RWPE1 (cell line): ENCODE data around the gene C2orf76.
"Not testable (repeated sequence)": the region's sequence is repeated elsewhere in the genome, so short reads cannot be mapped to it uniquely, and the experiment has no call there.

Experiments
- CTCF ChIA-PET: fragments of 350-600 bp; sonication (Branson Sonifier 250); formaldehyde crosslinking; extraction: SDS; loops from one replicate; lab custom pipeline; 2021; lab: Yijun Ruan, JAX
- POLR2A ChIA-PET: fragments of 400-600 bp; formaldehyde crosslinking; extraction: SDS; loops from one replicate; lab custom pipeline; 2020; ENCODE audit warnings: antibody characterized with exemption; ENCODE audit not compliant: low non-redundant PET; lab: Yijun Ruan, JAX
- DNase-seq: peaks from one replicate; pipeline ENCODE4 v3.0.0; 2012; ENCODE audit warnings: low spot score
- H3K27ac ChIP-seq: fragments of 450-650 bp; 2 replicates; pipeline ENCODE4 v1.5.1; 2017
- CTCF ChIP-seq: fragments of 450-650 bp; conservative IDR thresholded peaks from 2 replicates; pipeline ENCODE4 v1.5.1; 2017; ENCODE audit warnings: low read depth, mild to moderate bottlenecking

Gene C2orf76

DNA sequence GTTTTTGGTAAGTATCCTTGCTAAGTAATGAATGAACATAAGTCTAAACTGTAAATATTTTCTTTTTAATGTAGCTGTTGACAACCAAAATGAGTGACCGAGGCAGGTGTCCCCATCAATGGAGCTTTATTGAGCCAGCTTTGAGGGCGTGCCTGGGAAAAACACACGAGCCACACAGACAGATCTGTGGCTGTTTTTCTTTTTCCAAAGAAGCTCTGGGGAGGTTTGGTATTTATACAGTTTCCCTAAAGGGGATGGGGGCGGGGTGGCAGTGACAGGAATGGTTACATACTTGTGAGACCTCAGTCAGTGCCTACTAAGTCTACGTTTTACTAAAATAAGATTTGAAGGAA lies 11.3 kb upstream of the C2orf76 start:
- no peak overlapping the region for H3K27ac ChIP-seq
- TF ChIP-seq CTCF = no peak
- no peak for DNase-seq
- CTCF ChIA-PET = interaction anchor here (0.6 kb wide), 1 partner anchor 366 kb away, joined by 3 read pairs; no protein-coding TSS in a partner anchor
- POLR2A ChIA-PET = no interaction called here

DNA sequence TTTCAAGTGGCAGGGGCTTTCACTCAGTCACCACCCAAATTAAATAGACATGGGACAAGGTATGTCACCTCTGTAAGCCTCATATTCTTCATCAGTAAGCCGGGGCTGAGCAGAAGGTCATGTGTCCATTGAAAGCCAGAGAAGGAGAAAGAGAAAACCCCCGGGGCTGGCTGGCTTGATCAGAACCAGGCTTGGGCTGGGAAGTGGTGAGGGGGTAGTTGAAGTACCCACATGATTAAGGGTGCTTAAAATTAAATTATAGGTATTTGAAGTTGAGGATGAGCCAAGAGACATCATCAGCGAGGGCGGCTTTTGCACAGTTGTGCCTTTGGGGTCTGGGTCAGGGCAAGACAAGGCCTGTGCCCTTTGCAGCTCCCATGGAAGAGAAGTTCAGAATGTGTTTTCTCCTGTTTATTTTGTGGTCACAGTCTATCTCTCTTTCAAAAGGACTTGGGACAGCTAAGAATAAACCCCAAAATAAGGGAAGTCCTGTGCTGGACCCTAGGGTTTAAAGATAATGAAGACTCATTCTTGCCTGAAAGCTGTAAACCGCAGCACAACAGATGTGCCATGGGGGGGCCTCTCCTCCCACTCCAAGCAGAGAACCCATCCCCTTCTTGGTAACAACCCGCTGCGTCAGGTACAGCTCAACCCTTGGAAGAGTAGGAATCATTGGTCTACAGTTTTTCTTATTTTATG lies 10.8 kb upstream of the C2orf76 start:
- no peak for TF ChIP-seq CTCF
- POLR2A ChIA-PET = no interaction called here
- no peak for DNase-seq
- CTCF ChIA-PET = no interaction called here
- H3K27ac ChIP-seq = no peak overlapping the region

DNA sequence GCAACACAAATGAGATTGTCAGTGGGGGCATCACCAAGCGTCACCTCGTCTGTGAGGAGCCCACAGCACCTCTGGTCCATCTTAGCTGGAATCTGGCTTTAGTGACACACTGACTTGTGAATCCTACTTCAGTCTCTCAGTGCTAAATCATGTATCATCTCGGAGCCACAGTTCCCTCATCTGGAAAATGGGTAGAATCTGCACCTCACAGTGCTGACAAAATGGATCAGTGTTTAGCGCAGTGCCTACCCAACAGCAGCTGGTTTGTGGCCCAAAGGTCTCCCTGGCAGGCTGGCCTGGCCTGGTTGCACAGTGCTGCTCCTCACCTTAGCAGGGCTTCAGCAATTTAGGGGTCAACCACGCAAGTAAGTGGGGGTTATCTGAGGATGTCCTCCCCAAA lies 10.2 kb upstream of the C2orf76 start:
- H3K27ac ChIP-seq = no peak overlapping the region
- no peak for DNase-seq
- POLR2A ChIA-PET = no interaction called here
- no peak for TF ChIP-seq CTCF
- CTCF ChIA-PET = no interaction called here

DNA sequence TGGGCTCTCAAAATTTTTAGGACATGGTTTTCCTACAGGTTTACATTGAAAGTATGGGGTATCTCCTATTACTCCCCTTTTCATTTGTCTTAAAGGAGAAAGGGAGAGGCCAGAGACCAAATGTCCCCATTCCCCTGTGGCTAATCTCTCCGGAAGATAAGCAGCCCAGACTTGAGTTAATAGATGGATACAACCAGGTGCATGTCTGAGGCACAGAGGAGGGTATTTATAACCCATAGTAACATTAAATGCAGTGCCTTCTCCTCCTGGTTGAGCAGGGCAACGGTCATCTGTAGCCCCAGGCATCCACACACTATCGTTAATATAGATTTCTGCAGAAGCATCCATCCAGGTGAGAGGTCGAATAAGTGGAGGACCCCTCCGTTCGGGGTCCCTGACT lies 9.8 kb upstream of the C2orf76 start:
- DNase-seq, CTCF ChIA-PET, H3K27ac ChIP-seq, POLR2A ChIA-PET: not testable (repeated sequence)

DNA sequence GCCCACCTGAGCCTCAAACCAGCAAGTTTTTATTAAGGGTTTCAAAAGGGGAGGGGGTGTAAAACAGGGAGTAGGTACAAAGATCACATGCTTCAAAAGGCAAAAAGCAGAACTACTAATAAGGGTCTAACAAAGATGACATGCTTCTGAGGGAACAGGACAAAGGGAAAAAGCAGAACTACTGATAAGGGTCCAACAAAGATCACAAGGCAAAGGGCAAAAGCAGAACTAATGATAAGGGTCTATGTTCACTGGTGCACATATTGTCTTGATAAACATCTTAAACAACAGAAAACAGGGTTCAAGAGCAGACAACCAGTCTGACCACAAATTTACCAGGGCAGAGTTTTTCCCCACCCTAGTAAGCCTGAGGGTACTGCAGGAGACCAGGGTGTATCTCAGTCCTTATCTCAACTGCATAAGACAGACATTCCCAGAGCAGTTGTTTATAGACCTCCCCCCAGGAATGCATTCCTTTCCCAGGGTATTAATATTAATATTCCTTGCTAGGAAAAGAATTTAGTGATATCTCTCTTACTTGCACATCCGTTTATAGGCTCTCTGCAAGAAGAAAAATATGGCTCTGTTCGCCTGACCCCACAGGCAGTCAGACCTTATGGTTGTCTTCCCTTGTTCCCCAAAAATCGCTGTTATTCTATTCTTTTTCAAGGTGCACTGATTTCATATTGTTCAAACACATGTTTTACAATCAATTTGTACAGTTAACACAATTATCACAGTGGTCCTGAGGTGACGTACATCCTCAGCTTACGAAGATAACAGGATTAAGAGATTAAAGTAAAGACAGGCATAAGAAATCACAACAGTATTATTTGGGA lies 7.5 kb upstream of the C2orf76 start:
- POLR2A ChIA-PET, CTCF ChIA-PET, H3K27ac ChIP-seq, DNase-seq: not testable (repeated sequence)

GRCh38 chr2:119372778-119373568 lies 6.3 kb upstream of the C2orf76 start:
- H3K27ac ChIP-seq = no peak overlapping the region
- TF ChIP-seq CTCF = no peak
- no peak for DNase-seq
- ChIA-PET CTCF (interaction anchor here (0.6 kb wide), 1 partner anchor 968 kb away, joined by 3 read pairs; no protein-coding TSS in a partner anchor), POLR2A (no interaction called here)

GRCh38 chr2:119371111-119371510 lies 4.5 kb upstream of the C2orf76 start:
- DNase-seq = no peak
- H3K27ac ChIP-seq = no peak overlapping the region
- POLR2A ChIA-PET = no interaction called here
- TF ChIP-seq CTCF = no peak
- CTCF ChIA-PET = no interaction called here
